Esophagus squamous epithelium (tissue), 5 donors: ENCODE data around the gene LNX2. TPM values are rescaled to one million over a fixed set of nuclear protein-coding genes. Genes with fewer than 3 reads are reported as not detected.

Experiments
- DNase-seq: peaks from one replicate; lab custom pipeline; 2025; lab: John Stamatoyannopoulos, UW
- H3K27ac ChIP-seq, 4 donors: fragments of 200-600 bp; sonication (generic); one replicate each; pipeline ENCODE4 v1.5.1; 2016 to 2019; ENCODE audit warnings: mild to moderate bottlenecking in 1 of 4
- H3K27me3 ChIP-seq, 4 donors: fragments of 200-600 bp; sonication (generic); 1 replicate in 3 of 4; 2 replicates in 1 of 4; pipeline versions ENCODE4 v1.5.1 to v1.6.0; 2017 to 2021; ENCODE audit warnings: antibody characterized with exemption in 1 of 4
- H3K36me3 ChIP-seq, 3 donors: fragments of 200-600 bp; sonication (generic); one replicate each; pipeline ENCODE4 v1.5.1; 2016 to 2019
- H3K4me1 ChIP-seq, 3 donors: fragments of 200-600 bp; sonication (generic); one replicate each; pipeline ENCODE4 v1.5.1; 2017 to 2019
- H3K4me3 ChIP-seq, 4 donors: fragments of 200-600 bp; sonication (generic); 1 replicate in 3 of 4; 2 replicates in 1 of 4; pipeline ENCODE4 v1.5.1; 2016 to 2019; ENCODE audit warnings: mild to moderate bottlenecking in 2 of 4, moderate library complexity in 1 of 4
- H3K9me3 ChIP-seq, 3 donors: fragments of 200-600 bp; sonication (generic); one replicate each; pipeline ENCODE4 v1.5.1; 2016 to 2019
- CTCF ChIP-seq, 6 experiments: fragments of 450-650 bp in 4 of 6; fragments of 200-600 bp in 2 of 6; sonication (generic) in 2 of 6; IDR thresholded peaks; one replicate each; pipeline ENCODE4 v1.5.1; 2016 to 2019; ENCODE audit warnings: antibody characterized with exemption in 6 of 6, mild to moderate bottlenecking in 4 of 6, moderate library complexity in 4 of 6
- POLR2A ChIP-seq, 4 donors: fragments of 450-650 bp; IDR thresholded peaks; one replicate each; pipeline ENCODE4 v1.6.1; 2017; ENCODE audit warnings: antibody characterized with exemption in 4 of 4, mild to moderate bottlenecking in 4 of 4, moderate library complexity in 3 of 4
- WGBS, 2 donors: methylation state at CpG; one replicate each; pipeline ENCODE4 v1.1.5; 2018; 5-methylcytosine and 5-hydroxymethylcytosine counted together
- intact Hi-C: fragments of 100-400 bp; cut with DNase I; formaldehyde crosslinking; loops from one replicate; pipeline ENCODE4 v1.15.0; 2022
- total RNA-seq, 4 donors: library from RNA; depleted of rRNA; stranded (reverse); fragments of >200 nt; gene quantifications; one replicate each; pipeline ENCODE4 v1.1.0, GENCODE V29; 2016
- donor health status: DM: yes; HTN: yes; CAD: no.

Gene LNX2
- total RNA-seq = 10 to 100 TPM; 12.2 to 16.5 (median 14.9) TPM

DNA sequence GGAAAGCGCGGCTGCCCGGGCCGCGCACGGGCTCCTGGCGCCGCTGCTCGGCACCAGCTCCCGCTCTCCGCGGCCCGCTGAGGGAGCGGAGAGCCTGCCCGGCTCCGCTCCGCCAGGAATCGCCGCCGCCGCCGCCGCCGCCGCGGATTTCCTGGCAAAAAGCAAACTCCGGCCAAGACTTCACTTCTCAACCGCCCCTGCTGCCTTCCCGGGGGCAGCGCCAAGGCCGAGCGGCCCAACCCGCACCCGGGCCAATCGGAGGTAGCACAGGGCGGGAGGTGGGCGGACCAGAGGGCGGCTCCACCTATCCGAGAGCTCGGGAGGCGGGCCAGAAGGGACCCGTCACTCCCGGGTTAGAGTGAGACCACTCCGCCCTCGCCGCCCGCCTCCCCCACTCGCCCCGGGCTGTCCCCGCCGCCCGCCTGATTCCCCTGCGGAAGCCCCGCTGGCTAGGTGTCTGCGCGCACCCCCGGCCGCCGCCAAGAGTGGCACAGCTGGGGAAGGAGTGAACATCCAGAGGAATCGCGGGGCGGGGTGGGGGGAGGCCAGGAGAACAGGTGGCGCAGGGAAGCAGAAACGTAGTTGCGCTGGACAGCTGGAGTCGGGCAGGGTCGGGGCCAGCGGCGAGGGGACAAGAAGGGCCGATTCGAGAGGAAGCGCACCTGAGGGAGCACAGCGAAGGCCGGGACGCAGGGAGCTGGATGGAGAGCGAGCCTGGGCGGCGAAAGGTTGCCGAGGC, at the start of gene LNX2:
LNX2 (minus strand) TSS at position 153 of the 739 bp plus-strand sequence. CDS start 38,826 bp downstream, outside the sequence.
- Histone ChIP-seq H3K27me3 (no peaks in the 10 kb centered on the region), H3K4me3 (peak within 1 kb of the TSS; percentile 83 to 99 (median 88)), H3K4me1 (peaks cover 23 to 67% (median 36%) of the 10 kb centered on the region in 3 donors), H3K27ac (peak within 1 kb of the TSS; percentile 95 to 99 (median 98)), H3K36me3 (peaks cover 0 to 13% (median 0%) of the 10 kb centered on the region in 3 donors), H3K9me3 (no peaks in the 10 kb centered on the region)
- 0% methylated on average over 15 to 17 of the region's 79 CpGs for WGBS, 2 donors
- intact Hi-C loops = no loop called here
- DNase-seq = peak; percentile 86
- peak in 2 of 6 experiments; percentile 0 to 2 for TF ChIP-seq CTCF (IDR thresholded peaks at IDR 0.05)
- peak in 3 of 4 donors; percentile 63 to 92 (median 87) for TF ChIP-seq POLR2A (IDR thresholded peaks at IDR 0.05)

GRCh38 chr13:27667946-27668345, 47.6 kb upstream of the LNX2 start:
- Histone ChIP-seq H3K27me3 (no peaks in the 10 kb centered on the region), H3K36me3 (peaks cover 0 to 34% (median 0%) of the 10 kb centered on the region in 3 donors), H3K27ac (no peak overlapping the region), H3K4me1 (peaks cover 0 to 9% (median 0%) of the 10 kb centered on the region in 3 donors), H3K4me3 (no peak overlapping the region), H3K9me3 (no peaks in the 10 kb centered on the region)
- 66 to 71% methylated on average over 2 of the region's 2 CpGs for WGBS, 2 donors
- intact Hi-C loops = no loop called here
- TF ChIP-seq CTCF (IDR thresholded peaks at IDR 0.05) = no peak
- TF ChIP-seq POLR2A (IDR thresholded peaks at IDR 0.05) = no peak
- no peak for DNase-seq

- Histone ChIP-seq H3K27me3 (no peaks in the 10 kb centered on the region), H3K9me3 (no peaks in the 10 kb centered on the region), H3K4me1 (peaks cover 0 to 18% (median 0%) of the 10 kb centered on the region in 3 donors), H3K4me3 (no peak overlapping the region), H3K27ac (no peak overlapping the region), H3K36me3 (peaks cover 0 to 34% (median 0%) of the 10 kb centered on the region in 3 donors)
- TF ChIP-seq POLR2A (IDR thresholded peaks at IDR 0.05) = no peak
- TF ChIP-seq CTCF (IDR thresholded peaks at IDR 0.05) = no peak
- DNase-seq = no peak
- 87 to 90% methylated on average over 3 of the region's 3 CpGs for WGBS, 2 donors
- intact Hi-C loops = no loop called here
Measured at GRCh38 chr13:27666951-27667350, 46.6 kb upstream of the LNX2 start.

DNA sequence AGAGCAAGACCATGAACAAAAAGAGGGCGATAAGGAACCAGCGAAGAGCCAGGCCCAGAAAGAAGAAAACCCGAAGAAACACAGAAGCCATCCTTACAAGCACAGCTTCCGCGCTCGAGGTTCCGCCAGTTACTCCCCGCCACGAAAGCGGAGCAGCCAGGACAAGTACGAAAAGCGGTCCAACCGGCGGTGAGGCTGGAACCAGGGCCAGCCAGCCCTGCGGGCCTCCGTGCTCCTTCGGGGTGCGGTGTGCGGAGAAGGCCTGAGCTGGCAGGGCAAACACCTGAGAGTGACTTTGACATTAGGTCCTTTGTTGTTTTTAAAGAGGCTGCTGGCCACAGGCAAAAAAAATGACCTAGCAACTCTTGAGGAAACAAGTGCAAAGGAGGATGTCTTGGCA, 45.4 kb upstream of the LNX2 start:
- intact Hi-C loops = no loop called here
- WGBS, 2 donors = 85 to 91% methylated on average over 13 to 18 of the region's 19 CpGs
- Histone ChIP-seq H3K4me3 (no peak overlapping the region), H3K27ac (no peak overlapping the region), H3K27me3 (no peaks in the 10 kb centered on the region), H3K36me3 (peaks cover 0 to 34% (median 0%) of the 10 kb centered on the region in 3 donors), H3K9me3 (no peaks in the 10 kb centered on the region), H3K4me1 (peaks cover 0 to 18% (median 0%) of the 10 kb centered on the region in 3 donors)
- TF ChIP-seq POLR2A (IDR thresholded peaks at IDR 0.05) (no peak), CTCF (IDR thresholded peaks at IDR 0.05) (no peak)
- no peak for DNase-seq

DNA sequence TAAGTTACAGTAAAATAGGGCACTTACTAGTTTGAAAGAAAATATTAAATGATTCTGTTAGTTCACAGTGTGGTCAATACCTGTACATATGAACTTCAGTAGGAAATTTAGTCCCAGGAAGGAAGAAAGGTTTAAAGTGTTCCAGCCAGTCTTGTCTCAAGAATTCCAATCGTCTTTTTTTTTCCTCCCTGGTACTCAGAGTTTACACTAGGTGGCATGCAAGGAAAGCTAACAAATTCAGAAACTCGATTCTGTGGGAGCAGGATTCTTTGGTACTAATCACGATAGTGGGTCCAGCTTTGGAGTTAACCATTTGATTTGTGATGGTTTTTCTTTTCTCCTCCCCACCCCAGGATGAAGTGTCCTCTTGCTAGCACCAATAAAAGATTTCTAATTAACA, 45.0 kb upstream of the LNX2 start:
- TF ChIP-seq POLR2A (IDR thresholded peaks at IDR 0.05) (no peak), CTCF (IDR thresholded peaks at IDR 0.05) (peak in 1 of 6 experiments; percentile 38)
- Histone ChIP-seq H3K27ac (no peak overlapping the region), H3K9me3 (no peaks in the 10 kb centered on the region), H3K4me1 (peaks cover 0 to 18% (median 0%) of the 10 kb centered on the region in 3 donors), H3K27me3 (no peaks in the 10 kb centered on the region), H3K4me3 (no peak overlapping the region), H3K36me3 (peaks cover 0 to 38% (median 0%) of the 10 kb centered on the region in 3 donors)
- intact Hi-C loops = no loop called here
- DNase-seq = no peak
- WGBS, 2 donors = 40 to 53% methylated on average over 3 of the region's 3 CpGs
